Endothelial cell (in vitro differentiated cells): ENCODE measurements around the gene KCNB1. TPM values are rescaled to one million over a fixed set of nuclear protein-coding genes. Genes with fewer than 3 reads are reported as not detected.

Source experiments
- DNase-seq: peaks from one replicate; pipeline ENCODE4 v3.0.0; 2021; ENCODE audit warnings: low spot score
- H3K27ac Mint-ChIP-seq: one replicate; pipeline ENCODE4 v1.8.0; 2021; ENCODE audit warnings: mixed read lengths, inconsistent platforms; ENCODE audit not compliant: unreplicated experiment
- H3K27me3 Mint-ChIP-seq: one replicate; pipeline ENCODE4 v1.8.0; 2021; ENCODE audit warnings: mild to moderate bottlenecking, moderate library complexity, mixed read lengths, inconsistent platforms; ENCODE audit not compliant: unreplicated experiment
- H3K36me3 Mint-ChIP-seq: one replicate; pipeline ENCODE4 v1.8.0; 2021; ENCODE audit warnings: mild to moderate bottlenecking, low read depth, mixed read lengths, inconsistent platforms; ENCODE audit not compliant: unreplicated experiment
- H3K4me1 Mint-ChIP-seq: one replicate; pipeline ENCODE4 v1.8.0; 2021; ENCODE audit warnings: mild to moderate bottlenecking, mixed read lengths, inconsistent platforms; ENCODE audit not compliant: unreplicated experiment
- H3K4me3 Mint-ChIP-seq: one replicate; pipeline ENCODE4 v1.8.0; 2021; ENCODE audit warnings: mild to moderate bottlenecking, mixed read lengths, inconsistent platforms; ENCODE audit not compliant: unreplicated experiment
- H3K9me3 Mint-ChIP-seq: one replicate; pipeline ENCODE4 v1.8.0; 2021; ENCODE audit warnings: mixed read lengths, inconsistent platforms; ENCODE audit not compliant: unreplicated experiment
- total RNA-seq: library from RNA; stranded (reverse); fragmentation: NEBNext Ultra II Directional; extraction: Animal tissue kit (Norgen Biotek cat#: 25700); gene quantifications from one replicate; pipeline ENCODE4 v1.2.1, GENCODE V29; 2021; ENCODE audit not compliant: unreplicated experiment
- TF ChIP-seq, protein P1 (sequence below): fragments of 200-600 bp; sonication (generic); IDR thresholded peaks from one replicate; pipeline ENCODE4 v1.5.0; 2021; ENCODE audit warnings: antibody characterized with exemption; ENCODE audit not compliant: unreplicated experiment

The KCNB1 gene
- total RNA-seq, 1 donor from 2014 or later: 0.36 TPM

DNA sequence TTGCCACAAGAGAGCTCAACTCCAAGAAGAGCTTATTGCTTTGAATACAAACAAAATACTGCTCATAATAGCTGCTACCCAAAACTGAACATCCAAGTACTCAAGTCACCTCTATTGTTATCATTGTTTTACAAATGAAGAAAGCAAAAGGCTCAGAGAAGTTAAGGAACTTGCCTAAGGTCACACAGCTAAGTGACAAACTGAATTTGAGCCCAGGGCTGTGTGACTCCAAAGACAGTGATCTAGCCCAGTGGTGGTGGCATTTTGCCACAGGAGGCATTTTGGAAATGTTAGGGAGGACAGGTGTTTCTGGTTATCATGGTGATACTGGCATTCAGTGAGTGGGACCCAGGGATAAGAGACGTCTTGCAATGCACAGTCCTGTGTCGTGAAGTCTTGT is 79.5 kb downstream of the KCNB1 start:
- H3K4me1 Mint-ChIP-seq: peaks cover 22% of the 10 kb centered on the region
- no peak overlapping the region for H3K27ac Mint-ChIP-seq
- no peak for DNase-seq
- TF ChIP-seq, protein P1, sequence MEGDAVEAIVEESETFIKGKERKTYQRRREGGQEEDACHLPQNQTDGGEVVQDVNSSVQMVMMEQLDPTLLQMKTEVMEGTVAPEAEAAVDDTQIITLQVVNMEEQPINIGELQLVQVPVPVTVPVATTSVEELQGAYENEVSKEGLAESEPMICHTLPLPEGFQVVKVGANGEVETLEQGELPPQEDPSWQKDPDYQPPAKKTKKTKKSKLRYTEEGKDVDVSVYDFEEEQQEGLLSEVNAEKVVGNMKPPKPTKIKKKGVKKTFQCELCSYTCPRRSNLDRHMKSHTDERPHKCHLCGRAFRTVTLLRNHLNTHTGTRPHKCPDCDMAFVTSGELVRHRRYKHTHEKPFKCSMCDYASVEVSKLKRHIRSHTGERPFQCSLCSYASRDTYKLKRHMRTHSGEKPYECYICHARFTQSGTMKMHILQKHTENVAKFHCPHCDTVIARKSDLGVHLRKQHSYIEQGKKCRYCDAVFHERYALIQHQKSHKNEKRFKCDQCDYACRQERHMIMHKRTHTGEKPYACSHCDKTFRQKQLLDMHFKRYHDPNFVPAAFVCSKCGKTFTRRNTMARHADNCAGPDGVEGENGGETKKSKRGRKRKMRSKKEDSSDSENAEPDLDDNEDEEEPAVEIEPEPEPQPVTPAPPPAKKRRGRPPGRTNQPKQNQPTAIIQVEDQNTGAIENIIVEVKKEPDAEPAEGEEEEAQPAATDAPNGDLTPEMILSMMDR: no peak
- peak overlapping the region; percentile 37 for H3K4me3 Mint-ChIP-seq
- H3K36me3 Mint-ChIP-seq: no peaks in the 10 kb centered on the region
- peaks cover 7% of the 10 kb centered on the region for H3K27me3 Mint-ChIP-seq
- H3K9me3 Mint-ChIP-seq: no peaks in the 10 kb centered on the region

DNA sequence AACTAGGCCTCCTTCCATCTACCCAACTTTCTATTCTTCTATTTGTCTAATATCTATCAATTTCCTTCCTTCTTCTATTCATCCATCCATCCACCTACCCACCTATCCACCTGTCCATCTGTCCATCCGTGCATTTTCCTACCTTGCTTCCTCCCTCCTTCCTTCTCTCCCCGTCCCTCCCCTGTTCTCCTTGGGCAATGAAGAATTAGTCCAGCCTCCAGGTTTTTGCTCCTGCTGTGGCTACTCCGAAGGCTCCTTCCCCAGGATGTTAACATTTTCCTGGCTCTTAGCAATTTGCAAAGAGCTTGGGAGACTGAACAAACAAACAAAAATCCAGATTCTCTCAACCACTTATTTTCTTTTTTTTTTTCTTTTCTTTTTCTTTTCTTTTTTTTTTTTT is 81.6 kb downstream of the KCNB1 start:
- H3K27me3 Mint-ChIP-seq: peaks cover 6% of the 10 kb centered on the region
- no peak for DNase-seq
- H3K4me3 Mint-ChIP-seq: no peak overlapping the region
- H3K4me1 Mint-ChIP-seq: peaks cover 18% of the 10 kb centered on the region
- no peaks in the 10 kb centered on the region for H3K9me3 Mint-ChIP-seq
- H3K27ac Mint-ChIP-seq: peak overlapping the region; percentile 65
- TF ChIP-seq, protein P1: no peak
- no peaks in the 10 kb centered on the region for H3K36me3 Mint-ChIP-seq

DNA sequence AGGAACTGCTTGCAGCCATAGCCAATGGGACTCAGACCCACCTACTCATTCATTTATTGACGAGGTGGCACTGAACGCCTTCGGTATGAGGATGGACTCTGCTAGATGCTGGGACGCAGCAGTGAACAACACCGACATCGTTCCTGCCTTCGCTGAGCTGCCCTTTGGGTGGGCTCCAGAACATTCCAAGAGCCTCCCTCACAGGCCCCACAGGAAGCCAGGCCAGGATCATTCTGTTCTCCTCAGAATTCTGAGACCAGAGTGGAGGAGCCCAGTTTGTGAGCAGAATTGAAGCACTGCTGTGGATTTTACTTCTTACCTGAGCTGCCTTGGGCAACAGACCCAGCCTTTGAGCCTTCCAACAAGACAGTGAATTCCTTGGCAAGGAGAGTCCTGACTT is 82.1 kb downstream of the KCNB1 start:
- Mint-ChIP-seq H3K4me3 (no peak overlapping the region), H3K4me1 (peaks cover 18% of the 10 kb centered on the region), H3K27ac (no peak overlapping the region), H3K9me3 (no peaks in the 10 kb centered on the region), H3K36me3 (no peaks in the 10 kb centered on the region), H3K27me3 (peaks cover 6% of the 10 kb centered on the region)
- TF ChIP-seq, protein P1: no peak
- no peak for DNase-seq

DNA sequence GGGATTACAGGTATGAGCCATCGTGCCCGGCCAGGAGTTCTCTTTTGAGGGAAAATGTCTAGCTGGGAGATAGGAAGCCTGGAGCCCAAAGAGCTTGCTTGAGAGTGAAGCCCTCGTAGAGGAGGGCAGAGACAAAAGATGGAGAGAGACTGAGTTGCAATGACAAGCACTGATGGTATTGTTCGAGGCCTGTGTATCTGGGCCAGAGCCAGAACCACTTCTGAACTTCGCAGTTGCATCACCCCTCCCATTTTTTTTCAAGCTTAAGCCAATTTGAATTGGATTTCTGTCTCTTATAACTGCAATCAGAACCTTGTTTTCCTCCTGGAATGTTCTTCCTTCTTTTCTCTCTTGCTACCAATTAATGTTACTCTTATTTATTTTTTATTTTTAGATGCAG is 83.1 kb downstream of the KCNB1 start:
- H3K4me3 Mint-ChIP-seq: no peak overlapping the region
- H3K36me3 Mint-ChIP-seq: no peaks in the 10 kb centered on the region
- no peak for DNase-seq
- H3K27me3 Mint-ChIP-seq: peaks cover 5% of the 10 kb centered on the region
- H3K4me1 Mint-ChIP-seq: peaks cover 14% of the 10 kb centered on the region
- no peaks in the 10 kb centered on the region for H3K9me3 Mint-ChIP-seq
- TF ChIP-seq, protein P1: no peak
- H3K27ac Mint-ChIP-seq: no peak overlapping the region

DNA sequence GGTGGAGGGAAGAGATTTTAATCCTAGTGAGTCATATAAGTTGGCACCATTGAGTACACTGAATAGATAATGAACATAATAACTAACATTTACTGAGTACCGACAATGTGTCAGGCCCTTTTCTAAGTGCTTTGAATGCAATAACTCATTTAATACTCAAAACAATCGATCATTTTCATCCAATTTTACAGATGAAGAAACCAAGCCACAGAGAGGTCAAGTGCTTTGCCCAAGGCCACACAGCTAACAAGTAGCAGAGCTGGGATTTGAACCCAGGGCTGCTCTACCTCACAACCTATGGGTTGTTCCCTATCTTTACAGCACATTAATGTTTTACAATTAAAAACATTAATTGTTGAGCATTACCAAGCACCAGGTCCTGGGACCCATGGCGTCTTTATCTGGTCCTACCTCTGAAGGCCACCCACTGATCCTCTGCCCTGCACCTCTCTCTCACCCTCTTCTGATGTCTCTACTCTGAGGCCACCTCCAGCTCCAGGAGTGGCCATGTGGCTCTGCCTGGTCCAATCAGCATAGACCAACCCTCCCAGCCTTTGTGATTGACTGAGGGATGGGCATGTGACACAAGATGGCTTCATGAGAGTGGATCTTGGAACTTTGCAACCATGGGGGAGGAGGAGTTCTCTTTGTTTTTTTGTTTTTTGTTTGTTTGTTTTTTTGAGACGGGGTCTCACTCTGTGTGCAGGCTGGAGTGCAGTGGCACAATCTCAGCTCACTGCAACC is 83.9 kb downstream of the KCNB1 start:
- no peak for DNase-seq
- Mint-ChIP-seq H3K27me3 (peaks cover 3% of the 10 kb centered on the region), H3K4me1 (peaks cover 14% of the 10 kb centered on the region), H3K4me3 (peak overlapping the region; percentile 54), H3K9me3 (no peaks in the 10 kb centered on the region), H3K27ac (peak overlapping the region; percentile 66), H3K36me3 (no peaks in the 10 kb centered on the region)
- TF ChIP-seq, protein P1: no peak
